MCF 10A (cell line): ENCODE data around the gene RETREG1. TPM values are rescaled to one million over a fixed set of nuclear protein-coding genes. Genes with fewer than 3 reads are reported as not detected.

Experiments used
- BruUV-seq: library from RNA; stranded (reverse); fragments of 400-500 nt; replicated peaks from 2 replicates; lab custom pipeline; 2021; lab: Mats Ljungman, UMichigan
- CTCF ChIA-PET: fragments of 300-600 bp; sonication (Branson Sonifier 250); formaldehyde crosslinking; extraction: SDS; loops from one replicate; lab custom pipeline; 2021; ENCODE audit warnings: antibody characterized with exemption, inconsistent platforms; lab: Yijun Ruan, JAX
- POLR2A ChIA-PET: fragments of 300-600, 350-650 bp; sonication (Branson Sonifier 250); formaldehyde crosslinking; extraction: SDS; loops from one replicate; lab custom pipeline; 2020; ENCODE audit warnings: antibody characterized with exemption, inconsistent platforms; lab: Yijun Ruan, JAX
- DNase-seq: peaks from one replicate; pipeline ENCODE4 v3.0.0-alpha.2; 2018; ENCODE audit not compliant: unreplicated experiment
- H3K27ac Mint-ChIP-seq: one replicate; pipeline ENCODE4 v1.8.0; 2022; ENCODE audit warnings: mild to moderate bottlenecking, low read depth, mixed read lengths; ENCODE audit not compliant: unreplicated experiment
- H3K27me3 Mint-ChIP-seq: one replicate; pipeline ENCODE4 v1.8.0; 2022; ENCODE audit warnings: mixed read lengths; ENCODE audit not compliant: insufficient read depth, unreplicated experiment
- H3K36me3 Mint-ChIP-seq: one replicate; pipeline ENCODE4 v1.8.0; 2022; ENCODE audit warnings: mild to moderate bottlenecking, moderate library complexity, mixed read lengths; ENCODE audit not compliant: insufficient read depth, unreplicated experiment
- H3K4me1 Mint-ChIP-seq: one replicate; pipeline ENCODE4 v1.8.0; 2022; ENCODE audit warnings: mixed read lengths; ENCODE audit not compliant: insufficient read depth, unreplicated experiment
- H3K4me3 Mint-ChIP-seq: one replicate; pipeline ENCODE4 v1.8.0; 2022; ENCODE audit warnings: mild to moderate bottlenecking, moderate library complexity, mixed read lengths; ENCODE audit not compliant: unreplicated experiment
- H3K9me3 Mint-ChIP-seq: one replicate; pipeline ENCODE4 v1.8.0; 2022; ENCODE audit warnings: mixed read lengths; ENCODE audit not compliant: unreplicated experiment
- CTCF ChIP-seq: fragments of 200-600 bp; IDR thresholded peaks from one replicate; pipeline ENCODE4 v1.8.0; 2022; ENCODE audit warnings: antibody characterized with exemption, mild to moderate bottlenecking; ENCODE audit not compliant: unreplicated experiment
- intact Hi-C: fragments of 100-400 bp; cut with micrococcal nuclease; formaldehyde crosslinking; loops from 2 replicates; pipeline ENCODE4 v1.14.1; 2022
- total RNA-seq: library from RNA; stranded (reverse); gene quantifications from 2 replicates; pipeline ENCODE4 v1.2.3, GENCODE V29; 2022

Gene RETREG1
- total RNA-seq, 1 experiment from 2014 or later, result 4.9 TPM

- intact Hi-C loops, result no loop called here
- no peaks in the 10 kb centered on the region for H3K9me3 Mint-ChIP-seq
- ChIA-PET POLR2A (interaction anchor here (1.3 to 4.2 kb wide), 10 partner anchors 10 to 126 kb away, joined by 3 to 67 read pairs (median 7); partner anchors contain the start of gene RETREG1), CTCF (interaction anchor here (0.7 to 5.7 kb wide), 16 partner anchors 8 to 715 kb away, joined by 3 to 147 read pairs (median 5); no protein-coding TSS in a partner anchor)
- no peaks in the 10 kb centered on the region for H3K36me3 Mint-ChIP-seq
- H3K27me3 Mint-ChIP-seq, result no peaks in the 10 kb centered on the region
- no peak for TF ChIP-seq CTCF
- H3K27ac Mint-ChIP-seq, result peak overlapping the region; percentile 96
- peaks cover 16% of the 10 kb centered on the region for H3K4me1 Mint-ChIP-seq
- DNase-seq, result no peak
- H3K4me3 Mint-ChIP-seq, result no peak overlapping the region
- BruUV-seq, result no TSS peak
Measured at GRCh38 chr5:16490911-16491310, 125.9 kb downstream of the RETREG1 start.

- intact Hi-C loops, result loop anchor here (1.0 to 2.0 kb wide), 4 partner anchors 63 to 714 kb away; no protein-coding TSS in a partner anchor
- H3K27me3 Mint-ChIP-seq, result no peaks in the 10 kb centered on the region
- TF ChIP-seq CTCF, result peak; percentile 68
- no peak overlapping the region for H3K4me3 Mint-ChIP-seq
- peak; percentile 48 for DNase-seq
- peaks cover 16% of the 10 kb centered on the region for H3K4me1 Mint-ChIP-seq
- H3K36me3 Mint-ChIP-seq, result no peaks in the 10 kb centered on the region
- no peaks in the 10 kb centered on the region for H3K9me3 Mint-ChIP-seq
- H3K27ac Mint-ChIP-seq, result peak overlapping the region; percentile 29
- ChIA-PET POLR2A (interaction anchor here (0.7 to 4.2 kb wide), 11 partner anchors 19 to 700 kb away, joined by 3 to 67 read pairs (median 6); partner anchors contain the start of gene RETREG1), CTCF (interaction anchor here (0.6 to 5.7 kb wide), 27 partner anchors 8 to 714 kb away, joined by 3 to 147 read pairs (median 6); no protein-coding TSS in a partner anchor)
- BruUV-seq, result no TSS peak
Measured at GRCh38 chr5:16489322-16489791, 127.4 kb downstream of the RETREG1 start.

GRCh38 chr5:16487456-16487855, 129.3 kb downstream of the RETREG1 start:
- Mint-ChIP-seq H3K27ac (no peak overlapping the region), H3K4me3 (no peak overlapping the region), H3K4me1 (peaks cover 13% of the 10 kb centered on the region), H3K36me3 (no peaks in the 10 kb centered on the region), H3K9me3 (no peaks in the 10 kb centered on the region), H3K27me3 (no peaks in the 10 kb centered on the region)
- no TSS peak for BruUV-seq
- POLR2A ChIA-PET, result no interaction called here
- CTCF ChIA-PET, result interaction anchor here (0.8 to 5.7 kb wide), 7 partner anchors 31 to 703 kb away, joined by 3 to 147 read pairs (median 7); no protein-coding TSS in a partner anchor
- no peak for TF ChIP-seq CTCF
- DNase-seq, result no peak
- intact Hi-C loops, result no loop called here

- DNase-seq, result no peak
- Mint-ChIP-seq H3K4me3 (no peak overlapping the region), H3K27ac (no peak overlapping the region), H3K4me1 (peaks cover 7% of the 10 kb centered on the region), H3K36me3 (no peaks in the 10 kb centered on the region), H3K9me3 (no peaks in the 10 kb centered on the region), H3K27me3 (no peaks in the 10 kb centered on the region)
- POLR2A ChIA-PET, result interaction anchor here (0.7 to 1.4 kb wide), 2 partner anchors 19 to 62 kb away, joined by 3 read pairs; no protein-coding TSS in a partner anchor
- intact Hi-C loops, result no loop called here
- TF ChIP-seq CTCF, result no peak
- BruUV-seq, result no TSS peak
- CTCF ChIA-PET, result interaction anchor here (0.5 to 5.7 kb wide), 7 partner anchors 27 to 1825 kb away, joined by 3 to 147 read pairs (median 7); no protein-coding TSS in a partner anchor
Measured at GRCh38 chr5:16486711-16487111, 130.1 kb downstream of the RETREG1 start.
